Panc1 (cell line): ENCODE results near the gene CDC42BPA. TPM values are rescaled to one million over a fixed set of nuclear protein-coding genes. Genes with fewer than 3 reads are reported as not detected.

Experiments used
- ATAC-seq: fragments of 200-7000 bp; cut with Tn5 transposase; 2 replicates; pipeline ENCODE4 v1.9.1; 2020; ENCODE audit warnings: mild to moderate bottlenecking, moderate library complexity
- BruUV-seq: library from RNA; stranded (reverse); fragments of 400-500 nt; replicated peaks from 2 replicates; lab custom pipeline; 2021; lab: Mats Ljungman, UMichigan
- CTCF ChIA-PET: fragments of 300-600 bp; sonication (Branson Sonifier 250); formaldehyde crosslinking; loops from one replicate; lab custom pipeline; 2022; ENCODE audit warnings: antibody characterized with exemption; lab: Charles Lee
- POLR2A ChIA-PET: fragments of 300-600 bp; sonication (Branson Sonifier 250); formaldehyde crosslinking; loops from one replicate; lab custom pipeline; 2022; ENCODE audit warnings: antibody characterized with exemption; lab: Charles Lee
- DNase-seq: peaks from one replicate; pipeline ENCODE4 v3.0.0-alpha.2; 2010; ENCODE audit warnings: low read depth, low spot score
- H3K27ac ChIP-seq: 2 replicates; pipeline ENCODE4 v1.5.1; 2011; ENCODE audit warnings: mild to moderate bottlenecking, low read length, inconsistent platforms
- H3K27me3 ChIP-seq: fragments of 200-500 bp; sonication (Bioruptor generic); 2 replicates; pipeline ENCODE4 v1.6.0; 2014; ENCODE audit warnings: low read length, inconsistent platforms; ENCODE audit not compliant: control insufficient read depth, insufficient read depth
- H3K36me3 ChIP-seq: fragments of 200-500 bp; sonication (Bioruptor generic); 2 replicates; pipeline ENCODE4 v1.5.1; 2014; ENCODE audit warnings: inconsistent platforms, mild to moderate bottlenecking, low read length, moderate library complexity; ENCODE audit not compliant: control insufficient read depth, insufficient read depth
- H3K4me1 ChIP-seq: 2 replicates; pipeline ENCODE4 v1.5.1; 2011; ENCODE audit warnings: inconsistent platforms, mild to moderate bottlenecking, low read length, moderate library complexity; ENCODE audit not compliant: control insufficient read depth, insufficient read depth
- H3K4me3 ChIP-seq, 2 experiments: 2 replicates each; pipeline ENCODE4 v1.5.1; 2011 to 2012; ENCODE audit warnings: low read depth in 2 of 2, low read length in 2 of 2, mild to moderate bottlenecking in 2 of 2, inconsistent platforms in 1 of 2, moderate library complexity in 1 of 2
- H3K9me3 ChIP-seq: fragments of 200-500 bp; sonication (Bioruptor generic); 2 replicates; pipeline ENCODE4 v1.5.1; 2014; ENCODE audit warnings: low read depth, mild to moderate bottlenecking, inconsistent platforms, low read length, moderate library complexity; ENCODE audit not compliant: control insufficient read depth, insufficient read depth
- CTCF ChIP-seq: fragments of 450-650 bp; IDR thresholded peaks from 2 replicates; pipeline ENCODE4 v1.5.1; 2017; ENCODE audit warnings: mild to moderate bottlenecking
- POLR2AphosphoS5 ChIP-seq: IDR thresholded peaks from 2 replicates; pipeline ENCODE4 v1.6.1; 2012; ENCODE audit warnings: mild to moderate bottlenecking, low read depth, low read length, moderate library complexity
- REST ChIP-seq, 2 experiments: IDR thresholded peaks; 2 replicates each; pipeline ENCODE4 v1.6.1; 2011 to 2012; ENCODE audit warnings: low read depth in 2 of 2, control low read depth in 1 of 2, low read length in 1 of 2, mild to moderate bottlenecking in 1 of 2, moderate library complexity in 1 of 2; ENCODE audit not compliant: insufficient read depth in 1 of 2
- SIN3A ChIP-seq: IDR thresholded peaks from 2 replicates; pipeline ENCODE4 v1.6.1; 2012; ENCODE audit warnings: low read depth, mild to moderate bottlenecking, low read length, moderate library complexity, borderline replicate concordance; ENCODE audit not compliant: insufficient read depth
- TCF7L2 ChIP-seq: IDR thresholded peaks from 2 replicates; pipeline ENCODE4 v1.6.1; 2011; ENCODE audit warnings: mild to moderate bottlenecking, low read depth, low read length, inconsistent platforms
- in situ Hi-C: cut with HindIII; loops from 2 replicates; pipeline ENCODE4 v1.10.0; 2016; ENCODE audit warnings: low sequenced_read_pairs, low pct_unique_long_range_greater_than_20kb
- intact Hi-C: fragments of 100-400 bp; cut with micrococcal nuclease; formaldehyde crosslinking; loops from one replicate; pipeline ENCODE4 v1.10.0; 2022; ENCODE audit not compliant: unreplicated experiment
- total RNA-seq: library from RNA; stranded (reverse); gene quantifications from one replicate; pipeline ENCODE4 v1.2.1, GENCODE V29; 2021; ENCODE audit not compliant: unreplicated experiment

The CDC42BPA gene
- total RNA-seq, 1 experiment from 2014 or later, result 32.8 TPM

GRCh38 chr1:226966683-226967082 lies 351.6 kb downstream of the CDC42BPA start:
- in situ Hi-C loops, result no loop called here
- H3K9me3 ChIP-seq, result no peaks in the 10 kb centered on the region
- ATAC-seq (no peak), DNase-seq (no peak)
- H3K27me3 ChIP-seq, result no peaks in the 10 kb centered on the region
- ChIA-PET POLR2A (no interaction called here), CTCF (no interaction called here)
- intact Hi-C loops, result no loop called here
- no peaks in the 10 kb centered on the region for H3K36me3 ChIP-seq
- H3K4me1 ChIP-seq, result no peaks in the 10 kb centered on the region
- H3K27ac ChIP-seq, result no peak overlapping the region
- no peak overlapping the region for H3K4me3 ChIP-seq
- BruUV-seq, result no TSS peak
- TF ChIP-seq TCF7L2 (no peak), REST (IDR thresholded peaks at IDR 0.05; ENCODE audit: insufficient read depth in 1 of 2, low read depth in 2 of 2, low read length in 1 of 2) (no peak; a peak in 1 of 4 replicates), POLR2AphosphoS5 (no peak), SIN3A (no peak), CTCF (no peak)

- in situ Hi-C loops (no loop called here), intact Hi-C loops (no loop called here)
- DNase-seq (no peak), ATAC-seq (no peak)
- Histone ChIP-seq H3K4me1 (no peaks in the 10 kb centered on the region), H3K36me3 (no peaks in the 10 kb centered on the region), H3K27me3 (no peaks in the 10 kb centered on the region), H3K4me3 (no peak overlapping the region), H3K9me3 (no peaks in the 10 kb centered on the region), H3K27ac (no peak overlapping the region)
- CTCF ChIA-PET, result no interaction called here
- no peak for TF ChIP-seq SIN3A
- no peak for TF ChIP-seq POLR2AphosphoS5
- TF ChIP-seq TCF7L2, result no peak
- TF ChIP-seq CTCF, result no peak
- TF ChIP-seq REST (IDR thresholded peaks at IDR 0.05; ENCODE audit: insufficient read depth in 1 of 2, low read depth in 2 of 2, low read length in 1 of 2), result no peak
- BruUV-seq, result no TSS peak
- POLR2A ChIA-PET, result no interaction called here
Measured at GRCh38 chr1:226965581-226966440, 352.5 kb downstream of the CDC42BPA start.
